GM21723 (cell line): ENCODE measurements around the gene SF3B1.
"Not testable (repeated sequence)": the region's sequence is repeated elsewhere in the genome, so short reads cannot be mapped to it uniquely, and the experiment has no call there.

Source experiments
- ATAC-seq: cut with Tn5 transposase; IDR thresholded peaks from one replicate; pipeline ENCODE4 v1.9.1; 2021; ENCODE audit warnings: mild to moderate bottlenecking, moderate library complexity; ENCODE audit not compliant: unreplicated experiment

SF3B1 gene

GRCh38 chr2:197435598-197436420, 981 bp upstream of the SF3B1 start:
- ATAC-seq, result no peak

DNA sequence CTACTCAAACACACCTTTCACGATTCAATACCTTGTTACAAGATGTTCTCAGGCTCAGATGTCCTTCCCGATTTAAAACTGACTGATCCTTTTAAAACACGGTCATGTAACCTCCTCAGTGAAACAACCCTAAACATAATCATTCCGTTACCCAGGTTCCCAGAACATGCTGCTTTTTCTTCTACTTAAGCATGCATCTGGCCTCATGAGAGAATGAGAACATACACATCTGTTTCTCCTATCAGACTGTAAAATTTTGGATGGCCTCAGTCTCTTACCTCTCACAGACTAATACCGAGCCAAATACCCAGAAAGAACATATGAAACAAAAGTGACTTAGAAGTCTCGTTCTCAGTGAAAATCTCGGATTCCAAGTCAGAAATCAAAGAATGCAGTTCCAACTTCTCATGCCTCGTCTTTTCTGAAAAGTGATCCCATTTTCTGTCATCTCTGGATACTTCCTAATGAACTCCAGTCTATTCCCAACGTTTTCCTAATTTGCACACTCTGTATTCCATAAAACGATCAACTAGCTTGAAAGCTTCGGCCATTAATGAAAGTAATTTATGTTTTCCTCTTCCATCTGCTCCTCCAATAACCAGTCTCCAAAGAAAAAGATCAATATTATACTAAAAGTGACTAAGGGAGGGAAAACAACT, 919 bp downstream of the SF3B1 start:
- ATAC-seq, result no peak

- ATAC-seq, result not testable (repeated sequence)
These were observed 2.3 kb downstream of the SF3B1 start for GRCh38 chr2:197432527-197432926.

DNA sequence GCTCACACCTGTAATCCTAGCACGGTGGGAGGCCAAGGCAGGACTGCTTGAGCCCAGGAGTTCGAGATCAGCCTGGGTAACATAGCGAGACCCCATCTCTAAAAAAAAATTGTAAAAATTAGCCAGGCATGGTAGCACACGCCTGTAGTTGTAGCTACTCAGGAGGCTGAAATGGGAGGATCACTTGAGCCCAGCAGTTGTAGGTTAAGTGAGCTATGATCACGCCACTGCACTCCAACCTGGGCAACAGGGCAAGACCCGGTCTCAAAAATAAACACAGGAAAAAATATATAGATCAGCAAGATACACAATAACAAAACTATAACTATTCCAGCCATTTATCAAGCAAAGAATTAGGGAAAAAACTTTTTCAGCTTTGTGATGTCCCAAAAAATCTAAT, 3.0 kb downstream of the SF3B1 start:
- no peak for ATAC-seq

- ATAC-seq, result no peak
These were observed 6.8 kb downstream of the SF3B1 start for GRCh38 chr2:197427986-197428385.

- ATAC-seq, result no peak
These were observed 7.9 kb downstream of the SF3B1 start for GRCh38 chr2:197426723-197427603.

- no peak for ATAC-seq
These were observed 9.3 kb downstream of the SF3B1 start for GRCh38 chr2:197425550-197425949.

DNA sequence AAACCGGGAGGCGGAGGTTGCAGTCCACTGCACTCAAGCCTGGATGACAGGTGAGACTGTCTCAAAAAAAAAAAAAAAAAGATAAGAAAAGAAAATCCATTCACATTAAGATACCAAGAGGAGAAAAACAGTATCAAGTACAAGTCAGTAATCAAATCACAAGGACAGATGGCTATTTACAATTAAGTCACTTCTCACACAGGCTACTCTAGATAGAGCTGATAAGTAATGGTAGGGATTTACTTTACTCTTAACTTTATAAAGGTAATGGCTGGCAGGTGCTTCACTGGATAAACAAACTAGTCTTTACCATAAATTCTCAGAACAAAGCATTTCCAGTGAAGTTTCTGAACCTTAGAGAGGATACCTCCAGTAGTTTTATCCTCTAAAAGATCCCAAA, 11.5 kb downstream of the SF3B1 start:
- no peak for ATAC-seq

GRCh38 chr2:197419438-197419837, 15.4 kb downstream of the SF3B1 start:
- ATAC-seq, result no peak

GRCh38 chr2:197416268-197416667, 18.6 kb downstream of the SF3B1 start:
- no peak for ATAC-seq

GRCh38 chr2:197414515-197414914, 20.3 kb downstream of the SF3B1 start:
- ATAC-seq, result no peak

DNA sequence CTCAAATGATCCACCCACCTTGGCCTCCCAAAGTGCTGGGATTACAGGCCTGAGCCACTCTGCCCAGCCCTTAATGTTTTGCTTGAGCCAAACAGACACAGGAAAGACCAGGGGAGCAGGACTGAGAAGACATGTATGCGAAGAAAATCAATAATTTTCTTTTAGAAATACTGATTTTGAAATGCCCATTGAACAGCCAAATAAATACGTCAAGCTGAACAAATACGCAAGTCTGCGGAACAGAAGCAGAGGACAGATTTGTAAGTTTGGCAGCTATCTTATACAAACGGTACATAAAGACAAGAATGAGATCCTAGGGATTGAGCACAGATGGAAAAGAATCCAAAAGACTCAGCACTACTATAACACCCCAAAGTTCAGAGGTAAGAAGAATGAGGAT, 20.8 kb downstream of the SF3B1 start:
- ATAC-seq, result no peak

GRCh38 chr2:197405582-197405981, 29.2 kb downstream of the SF3B1 start:
- ATAC-seq, result no peak

GRCh38 chr2:197399887-197400540, 34.8 kb downstream of the SF3B1 start:
- no peak for ATAC-seq

DNA sequence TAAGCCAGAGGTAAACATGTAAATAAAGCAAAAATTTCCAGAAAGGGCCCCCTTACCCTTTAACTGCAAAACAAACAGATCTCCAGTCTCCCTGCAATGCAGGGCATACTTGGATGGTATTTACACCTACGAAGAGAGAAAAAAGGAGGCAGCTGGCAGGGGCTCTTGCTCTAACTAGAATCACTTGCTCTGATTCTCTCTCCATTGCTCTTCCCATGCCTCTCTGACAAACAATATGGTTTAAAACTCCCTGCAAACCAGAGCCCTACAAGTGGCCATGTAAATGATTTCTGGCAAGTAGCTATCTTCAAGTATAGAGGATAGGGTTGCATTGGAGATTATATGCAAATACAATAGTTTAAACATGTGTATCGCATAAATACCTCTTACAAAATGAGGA, 35.9 kb downstream of the SF3B1 start:
- ATAC-seq, result no peak

GRCh38 chr2:197391220-197391717, 43.6 kb downstream of the SF3B1 start:
- ATAC-seq, result no peak

DNA sequence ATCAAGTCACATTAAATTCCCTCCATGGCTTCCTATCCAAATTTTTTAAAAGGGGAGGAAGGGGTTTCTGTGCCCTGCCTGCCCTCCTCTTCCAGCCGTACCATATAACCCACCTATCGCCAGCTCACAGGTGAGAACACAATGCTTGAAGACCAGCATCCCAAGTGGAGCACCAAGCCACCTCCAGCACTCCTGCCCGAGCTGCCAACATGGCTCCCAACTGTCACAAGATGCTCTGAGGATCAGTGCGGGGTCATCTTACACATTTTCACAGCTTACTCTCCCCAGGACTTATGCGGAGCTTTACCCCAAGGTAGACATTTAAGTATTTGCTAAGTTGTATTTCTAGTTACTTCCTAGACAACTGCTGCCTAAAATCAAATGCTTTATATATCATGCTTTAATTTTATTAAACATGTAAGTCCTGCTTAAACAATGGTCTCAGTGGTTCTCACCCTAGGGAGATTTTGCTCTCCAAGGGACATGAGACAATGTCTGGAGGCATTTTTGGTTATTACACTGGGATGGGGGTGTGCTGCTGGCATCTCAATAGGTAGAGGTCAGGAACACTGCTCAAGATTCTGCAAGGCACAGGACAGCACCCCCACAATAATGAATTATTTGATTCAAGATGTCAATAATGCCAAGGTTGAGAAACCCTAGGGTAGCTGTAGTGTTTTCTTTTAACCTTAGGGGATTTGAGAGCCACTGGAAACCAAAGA, 45.8 kb downstream of the SF3B1 start:
- no peak for ATAC-seq

- no peak for ATAC-seq
These were observed 47.6 kb downstream of the SF3B1 start for GRCh38 chr2:197387179-197387578.

- ATAC-seq, result no peak
These were observed 48.6 kb downstream of the SF3B1 start for GRCh38 chr2:197386242-197386641.

GRCh38 chr2:197383825-197384224, 51.0 kb downstream of the SF3B1 start:
- ATAC-seq, result no peak
